Measurements from ENCODE around the gene FOXP1.

- TF ChIP-seq CTCF (IDR thresholded peaks at IDR 0.05) (no peak), SIN3A (IDR thresholded peaks at IDR 0.05; ENCODE audit: borderline replicate concordance, insufficient read depth, low read depth, low read length) (no peak), POLR2AphosphoS5 (IDR thresholded peaks at IDR 0.05; ENCODE audit: low read depth, low read length) (no peak)
Observed at GRCh38 chr3:71327936-71328335, 255.6 kb downstream of the FOXP1 start.

Data from Panc1 (cell line).